DND-41 (cell line): Measurements from ENCODE around the gene PLEKHA4.

ENCODE experiments used
- ATAC-seq: fragments of 200-7000 bp; cut with Tn5 transposase; 3 replicates; pipeline ENCODE4 v1.9.1; 2021; ENCODE audit warnings: low read depth; ENCODE audit not compliant: insufficient read depth
- DNase-seq: peaks from one replicate; pipeline ENCODE4 v3.0.0-alpha.2; 2020
- H2AFZ ChIP-seq: 2 replicates; pipeline ENCODE4 v1.6.0; 2012; ENCODE audit warnings: low read depth, low read length
- H3K27ac ChIP-seq: 2 replicates; pipeline ENCODE4 v1.5.1; 2012; ENCODE audit warnings: low read length, inconsistent platforms
- H3K27me3 ChIP-seq: fragments of 200-600 bp; sonication (generic); 2 replicates; pipeline ENCODE4 v1.6.0; 2012; ENCODE audit warnings: low read length, mild to moderate bottlenecking, inconsistent platforms; ENCODE audit not compliant: insufficient read depth, poor library complexity
- H3K36me3 ChIP-seq: 2 replicates; pipeline ENCODE4 v1.5.1; 2012; ENCODE audit warnings: low read length, inconsistent platforms; ENCODE audit not compliant: insufficient read depth
- H3K4me1 ChIP-seq: 2 replicates; pipeline ENCODE4 v1.5.1; 2012; ENCODE audit warnings: mild to moderate bottlenecking, low read length; ENCODE audit not compliant: insufficient read depth
- H3K4me2 ChIP-seq: 2 replicates; pipeline ENCODE4 v1.6.0; 2012; ENCODE audit warnings: mild to moderate bottlenecking, moderate library complexity, low read length, inconsistent platforms; ENCODE audit not compliant: insufficient read depth
- H3K4me3 ChIP-seq, 2 experiments: fragments of 200-600 bp in 1 of 2; shearing (Covaris generic) in 1 of 2; 2 replicates each; pipeline ENCODE4 v1.5.1; 2012 to 2016; ENCODE audit warnings: inconsistent platforms in 2 of 2, low read length in 2 of 2, mild to moderate bottlenecking in 2 of 2, low read depth in 1 of 2, moderate library complexity in 1 of 2
- H3K79me2 ChIP-seq: 2 replicates; pipeline ENCODE4 v1.6.0; 2012; ENCODE audit warnings: low read length, inconsistent platforms; ENCODE audit not compliant: insufficient read depth
- H3K9ac ChIP-seq: 2 replicates; pipeline ENCODE4 v1.6.0; 2012; ENCODE audit warnings: low read depth, mild to moderate bottlenecking, inconsistent platforms, low read length, moderate library complexity
- H3K9me3 ChIP-seq: 2 replicates; pipeline ENCODE4 v1.5.1; 2012; ENCODE audit warnings: low read length, moderate library complexity, mild to moderate bottlenecking, inconsistent platforms; ENCODE audit not compliant: insufficient read depth, severe bottlenecking
- H4K20me1 ChIP-seq: 2 replicates; pipeline ENCODE4 v1.6.0; 2012; ENCODE audit warnings: low read length; ENCODE audit not compliant: insufficient read depth
- EZH2 ChIP-seq: IDR thresholded peaks from 3 replicates; pipeline ENCODE4 v1.6.1; 2012; ENCODE audit warnings: borderline replicate concordance, low read depth, mild to moderate bottlenecking, moderate library complexity, low read length, inconsistent platforms; ENCODE audit not compliant: severe bottlenecking
- TF ChIP-seq, protein P1 (sequence below): IDR thresholded peaks from 2 replicates; pipeline ENCODE4 v1.5.1; 2012; ENCODE audit warnings: borderline replicate concordance, low read length, moderate library complexity, mild to moderate bottlenecking; ENCODE audit not compliant: poor library complexity, severe bottlenecking; ENCODE audit errors: extremely low read depth

Gene PLEKHA4

DNA sequence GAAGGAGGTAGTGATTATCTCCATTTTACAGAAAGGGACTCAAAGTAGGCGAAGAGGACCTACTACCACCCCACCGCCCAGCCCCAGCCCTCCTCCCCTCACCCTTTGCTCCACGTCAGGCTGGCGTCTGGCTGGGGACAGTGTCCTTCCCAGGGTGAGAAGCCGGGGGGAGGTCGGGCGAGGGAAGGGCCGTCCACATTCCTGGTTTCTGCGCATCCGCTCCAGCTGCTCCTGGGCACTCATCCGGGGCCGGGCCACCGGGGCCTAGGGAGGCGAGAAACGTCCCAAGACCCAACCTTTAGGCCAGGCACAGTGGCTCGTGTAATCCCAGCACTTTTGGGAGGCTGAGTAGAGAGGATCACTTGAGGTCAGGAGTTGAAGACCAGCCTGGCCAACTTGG lies 27.4 kb downstream of the PLEKHA4 start:
- Histone ChIP-seq H2AFZ (no peak overlapping the region), H3K79me2 (no peaks in the 10 kb centered on the region), H3K4me1 (peaks cover 9% of the 10 kb centered on the region), H3K4me2 (no peak overlapping the region), H3K27ac (no peak overlapping the region), H3K27me3 (no peaks in the 10 kb centered on the region), H3K36me3 (no peaks in the 10 kb centered on the region), H4K20me1 (no peaks in the 10 kb centered on the region), H3K4me3 (no peak overlapping the region), H3K9ac (no peak overlapping the region), H3K9me3 (no peaks in the 10 kb centered on the region)
- DNase-seq: no peak
- no peak for ATAC-seq
- no peak for TF ChIP-seq EZH2
- TF ChIP-seq, protein P1, sequence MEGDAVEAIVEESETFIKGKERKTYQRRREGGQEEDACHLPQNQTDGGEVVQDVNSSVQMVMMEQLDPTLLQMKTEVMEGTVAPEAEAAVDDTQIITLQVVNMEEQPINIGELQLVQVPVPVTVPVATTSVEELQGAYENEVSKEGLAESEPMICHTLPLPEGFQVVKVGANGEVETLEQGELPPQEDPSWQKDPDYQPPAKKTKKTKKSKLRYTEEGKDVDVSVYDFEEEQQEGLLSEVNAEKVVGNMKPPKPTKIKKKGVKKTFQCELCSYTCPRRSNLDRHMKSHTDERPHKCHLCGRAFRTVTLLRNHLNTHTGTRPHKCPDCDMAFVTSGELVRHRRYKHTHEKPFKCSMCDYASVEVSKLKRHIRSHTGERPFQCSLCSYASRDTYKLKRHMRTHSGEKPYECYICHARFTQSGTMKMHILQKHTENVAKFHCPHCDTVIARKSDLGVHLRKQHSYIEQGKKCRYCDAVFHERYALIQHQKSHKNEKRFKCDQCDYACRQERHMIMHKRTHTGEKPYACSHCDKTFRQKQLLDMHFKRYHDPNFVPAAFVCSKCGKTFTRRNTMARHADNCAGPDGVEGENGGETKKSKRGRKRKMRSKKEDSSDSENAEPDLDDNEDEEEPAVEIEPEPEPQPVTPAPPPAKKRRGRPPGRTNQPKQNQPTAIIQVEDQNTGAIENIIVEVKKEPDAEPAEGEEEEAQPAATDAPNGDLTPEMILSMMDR: no peak

DNA sequence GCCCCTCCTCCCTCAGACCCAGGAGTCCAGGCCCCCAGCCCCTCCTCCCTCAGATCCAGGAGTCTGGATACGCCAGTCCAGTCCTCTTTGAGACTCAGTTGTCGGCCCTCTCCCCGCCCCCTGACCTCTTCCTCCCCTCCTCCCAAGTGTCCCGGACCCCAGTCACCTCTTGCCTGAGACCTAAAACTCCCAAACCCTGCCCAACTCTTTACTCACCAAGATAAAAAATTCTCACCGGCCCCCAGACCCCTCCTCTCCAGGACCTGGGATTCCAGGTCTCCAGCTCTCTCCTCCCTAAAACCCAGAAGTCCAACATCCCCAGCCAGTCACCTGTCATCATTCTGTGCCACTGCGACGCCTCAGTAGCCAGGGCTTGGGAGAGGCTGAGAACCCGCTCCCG lies 30.7 kb downstream of the PLEKHA4 start:
- no peak overlapping the region for H2AFZ ChIP-seq
- peaks cover 18% of the 10 kb centered on the region for H3K4me1 ChIP-seq
- ATAC-seq: no peak
- no peak overlapping the region for H3K27ac ChIP-seq
- no peak for DNase-seq
- no peaks in the 10 kb centered on the region for H3K36me3 ChIP-seq
- H3K4me2 ChIP-seq: no peak overlapping the region
- H3K9me3 ChIP-seq: no peaks in the 10 kb centered on the region
- no peak overlapping the region for H3K4me3 ChIP-seq
- no peaks in the 10 kb centered on the region for H3K27me3 ChIP-seq
- H4K20me1 ChIP-seq: no peaks in the 10 kb centered on the region
- H3K9ac ChIP-seq: no peak overlapping the region
- TF ChIP-seq, protein P1: no peak
- no peak for TF ChIP-seq EZH2
- no peaks in the 10 kb centered on the region for H3K79me2 ChIP-seq

DNA sequence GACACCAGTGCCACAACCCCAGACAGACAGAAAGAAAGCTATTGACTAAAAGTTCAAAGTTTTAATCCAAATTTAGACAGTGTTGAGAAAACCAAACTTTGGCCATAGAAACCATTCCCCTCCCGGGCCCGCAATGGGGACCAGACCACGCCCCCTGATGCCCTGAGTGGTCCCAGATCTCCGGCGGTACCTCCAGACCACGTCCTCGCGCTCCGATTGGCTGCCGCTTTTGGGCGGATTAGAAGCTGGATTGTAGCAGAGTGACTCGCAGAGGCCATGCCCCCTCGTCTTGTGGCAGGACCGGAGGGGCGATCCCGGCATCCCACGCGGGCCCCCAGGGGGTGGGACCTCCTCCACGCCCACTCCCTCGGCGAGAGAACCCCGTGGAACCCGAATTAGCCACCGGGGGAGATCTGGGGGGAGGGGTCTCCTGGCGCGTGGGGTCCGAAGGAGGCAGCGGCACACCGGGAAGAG lies 31.3 kb downstream of the PLEKHA4 start:
- ATAC-seq: peak; percentile 70
- no peak for TF ChIP-seq EZH2
- TF ChIP-seq, protein P1: no peak
- peak overlapping the region in 1 of 2 experiments; percentile 12; a peak in 1 of 4 replicates for H3K4me3 ChIP-seq

More for the DNA sequence above, 31.3 kb downstream of the PLEKHA4 start:
- Histone ChIP-seq H3K27ac (no peak overlapping the region), H3K9me3 (no peaks in the 10 kb centered on the region), H3K27me3 (no peaks in the 10 kb centered on the region), H2AFZ (peak overlapping the region; percentile 84; the same call in 1 of the 2 replicates), H3K36me3 (no peaks in the 10 kb centered on the region), H3K4me1 (peaks cover 18% of the 10 kb centered on the region), H3K79me2 (no peaks in the 10 kb centered on the region), H3K4me2 (peak overlapping the region; percentile 80), H4K20me1 (no peaks in the 10 kb centered on the region), H3K9ac (peak overlapping the region; percentile 62; the same call in 1 of the 2 replicates)
- DNase-seq: peak; percentile 78
